HEK293 (cell line): Measurements from ENCODE around the gene ACAP1.

ENCODE experiments used
- CTCF ChIA-PET: fragments of 350-600 bp; formaldehyde crosslinking; extraction: SDS; loops from one replicate; lab custom pipeline; 2021; ENCODE audit warnings: antibody characterized with exemption; lab: Yijun Ruan, JAX
- POLR2A ChIA-PET: fragments of 300-600 bp; formaldehyde crosslinking; extraction: SDS; loops from one replicate; lab custom pipeline; 2020; ENCODE audit warnings: antibody characterized with exemption, inconsistent platforms; lab: Yijun Ruan, JAX
- H3K27ac ChIP-seq: fragments of 200-500 bp; sonication (Bioruptor generic); 2 replicates; pipeline ENCODE4 v1.5.1; 2014; ENCODE audit warnings: low read depth, low read length, control low read depth, inconsistent platforms; ENCODE audit errors: extremely low read depth
- H3K36me3 ChIP-seq, 2 experiments: fragments of 200-500 bp in 1 of 2; sonication (Bioruptor generic) in 1 of 2; 1 replicate in 1 of 2; 2 replicates in 1 of 2; pipeline ENCODE4 v1.5.1; 2014 to 2017; ENCODE audit warnings: inconsistent platforms in 2 of 2, low read length in 2 of 2; ENCODE audit not compliant: control insufficient read depth in 2 of 2, insufficient read depth in 1 of 2
- H3K4me1 ChIP-seq: fragments of 200-500 bp; sonication (Bioruptor generic); 2 replicates; pipeline ENCODE4 v1.5.1; 2014; ENCODE audit warnings: mild to moderate bottlenecking, low read length, inconsistent platforms; ENCODE audit not compliant: control insufficient read depth, insufficient read depth
- H3K4me3 ChIP-seq: 2 replicates; pipeline ENCODE4 v1.5.1; 2011; ENCODE audit warnings: low read depth, mild to moderate bottlenecking, control low read depth, low read length, moderate library complexity
- H3K9me3 ChIP-seq: fragments of 200-500 bp; sonication (Bioruptor generic); 2 replicates; pipeline ENCODE4 v1.5.1; 2014; ENCODE audit warnings: low read depth, low read length, inconsistent platforms; ENCODE audit not compliant: control insufficient read depth, insufficient read depth
- KLF1 ChIP-seq: fragments of 450-650 bp; formaldehyde crosslinking; IDR thresholded peaks from 2 replicates; pipeline ENCODE4 v1.5.1; 2016; ENCODE audit warnings: missing biosample characterization, missing genetic modification characterization
- KLF8 ChIP-seq: fragments of 450-650 bp; formaldehyde crosslinking; IDR thresholded peaks from 2 replicates; pipeline ENCODE4 v1.5.1; 2016; ENCODE audit warnings: missing biosample characterization, missing genetic modification characterization
- MYNN ChIP-seq: fragments of 450-650 bp; formaldehyde crosslinking; IDR thresholded peaks from 2 replicates; pipeline ENCODE4 v1.5.1; 2016; ENCODE audit warnings: missing biosample characterization, missing genetic modification characterization, borderline replicate concordance
- OSR2 ChIP-seq: fragments of 450-650 bp; formaldehyde crosslinking; IDR thresholded peaks from 2 replicates; pipeline ENCODE4 v1.5.1; 2016; ENCODE audit warnings: missing biosample characterization, missing genetic modification characterization
- SCRT2 ChIP-seq: fragments of 450-650 bp; formaldehyde crosslinking; IDR thresholded peaks from 2 replicates; pipeline ENCODE4 v1.5.1; 2016; ENCODE audit warnings: missing biosample characterization, missing genetic modification characterization
- ZBTB17 ChIP-seq: fragments of 450-650 bp; formaldehyde crosslinking; IDR thresholded peaks from 2 replicates; pipeline ENCODE4 v1.5.1; 2016; ENCODE audit warnings: missing biosample characterization, missing genetic modification characterization
- ZNF23 ChIP-seq: fragments of 450-650 bp; formaldehyde crosslinking; IDR thresholded peaks from 2 replicates; pipeline ENCODE4 v1.5.1; 2016; ENCODE audit warnings: missing biosample characterization, missing genetic modification characterization, borderline replicate concordance
- ZNF623 ChIP-seq: fragments of 450-650 bp; formaldehyde crosslinking; IDR thresholded peaks from 2 replicates; pipeline ENCODE4 v1.5.1; 2016; ENCODE audit warnings: missing biosample characterization, missing genetic modification characterization
- TF ChIP-seq, protein P1 (sequence below): fragments of 450-650 bp; formaldehyde crosslinking; IDR thresholded peaks from 2 replicates; pipeline ENCODE4 v1.5.1; 2016; ENCODE audit warnings: missing biosample characterization, missing genetic modification characterization

ACAP1 gene, protein sequence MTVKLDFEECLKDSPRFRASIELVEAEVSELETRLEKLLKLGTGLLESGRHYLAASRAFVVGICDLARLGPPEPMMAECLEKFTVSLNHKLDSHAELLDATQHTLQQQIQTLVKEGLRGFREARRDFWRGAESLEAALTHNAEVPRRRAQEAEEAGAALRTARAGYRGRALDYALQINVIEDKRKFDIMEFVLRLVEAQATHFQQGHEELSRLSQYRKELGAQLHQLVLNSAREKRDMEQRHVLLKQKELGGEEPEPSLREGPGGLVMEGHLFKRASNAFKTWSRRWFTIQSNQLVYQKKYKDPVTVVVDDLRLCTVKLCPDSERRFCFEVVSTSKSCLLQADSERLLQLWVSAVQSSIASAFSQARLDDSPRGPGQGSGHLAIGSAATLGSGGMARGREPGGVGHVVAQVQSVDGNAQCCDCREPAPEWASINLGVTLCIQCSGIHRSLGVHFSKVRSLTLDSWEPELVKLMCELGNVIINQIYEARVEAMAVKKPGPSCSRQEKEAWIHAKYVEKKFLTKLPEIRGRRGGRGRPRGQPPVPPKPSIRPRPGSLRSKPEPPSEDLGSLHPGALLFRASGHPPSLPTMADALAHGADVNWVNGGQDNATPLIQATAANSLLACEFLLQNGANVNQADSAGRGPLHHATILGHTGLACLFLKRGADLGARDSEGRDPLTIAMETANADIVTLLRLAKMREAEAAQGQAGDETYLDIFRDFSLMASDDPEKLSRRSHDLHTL

DNA sequence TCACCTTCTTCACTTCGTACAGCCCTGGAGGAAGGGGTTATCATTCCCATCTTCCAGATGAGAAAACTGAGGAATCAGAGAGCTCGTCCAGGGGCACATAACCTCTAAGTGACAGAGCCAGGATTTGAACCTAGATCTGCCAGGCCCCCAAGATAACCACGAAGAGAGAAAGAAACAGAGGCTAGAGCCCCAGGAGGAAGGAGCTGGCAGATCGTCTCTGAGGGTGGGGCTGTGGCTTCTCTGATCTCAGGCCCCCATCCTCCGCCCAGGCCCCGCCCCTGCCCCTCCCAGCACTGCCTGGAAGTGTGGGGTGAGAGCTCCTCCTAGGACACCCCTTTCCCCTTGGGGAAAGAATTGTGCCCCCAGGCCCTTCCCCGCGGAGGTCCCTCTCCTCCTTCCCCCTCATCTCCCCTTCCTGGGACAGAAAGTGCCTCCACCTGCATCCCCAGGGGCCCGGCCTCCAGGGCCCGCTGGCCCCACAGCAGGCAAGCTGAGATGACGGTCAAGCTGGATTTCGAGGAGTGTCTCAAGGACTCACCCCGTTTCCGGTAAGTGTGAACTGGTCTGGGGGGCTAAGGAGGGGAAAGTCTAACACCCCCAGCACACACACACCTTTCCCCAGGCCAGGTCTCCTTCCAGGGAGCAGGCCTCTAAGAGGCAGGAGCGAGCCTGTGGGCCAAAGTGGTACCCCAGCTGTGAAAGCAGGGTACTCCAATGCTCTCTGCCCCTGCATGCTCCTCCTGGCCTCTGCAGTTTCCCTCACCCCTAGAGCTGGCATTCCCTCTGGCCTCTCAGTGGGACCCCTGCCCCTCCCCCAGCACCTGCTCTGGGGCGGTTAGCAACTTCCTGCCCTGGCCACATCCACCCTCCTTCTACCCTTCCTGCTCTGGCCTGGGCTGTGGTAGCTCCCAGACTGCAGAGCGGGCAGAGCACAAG is at the start of gene ACAP1:
Gene ACAP1, plus strand, starts transcription at position 290 of the 936 bp plus-strand sequence. Its CDS starts 206 bp downstream, at position 496.
- Histone ChIP-seq H3K36me3 (no peaks in the 10 kb centered on the region), H3K27ac (no peak within 1 kb of the TSS), H3K4me3 (no peak within 1 kb of the TSS), H3K4me1 (no peaks in the 10 kb centered on the region), H3K9me3 (no peaks in the 10 kb centered on the region)
- ChIA-PET CTCF (interaction anchor here (0.5 to 1.9 kb wide), 10 partner anchors 9 to 344 kb away, joined by 3 to 10 read pairs (median 4); no protein-coding TSS in a partner anchor), POLR2A (interaction anchor here (0.8 to 1.1 kb wide), 2 partner anchors 17 to 26 kb away, joined by 3 read pairs; no protein-coding TSS in a partner anchor)
- TF ChIP-seq OSR2 (tag by site-specific recombination) = no peak
- TF ChIP-seq ZBTB17 = peak; percentile 44
- TF ChIP-seq ZNF23 (tag by site-specific recombination) = no peak
- TF ChIP-seq KLF1 (tag by site-specific recombination) = peak; percentile 90
- TF ChIP-seq KLF8 = peak; percentile 71; the same call in 1 of the 2 replicates
- no peak for TF ChIP-seq SCRT2 (tag by site-specific recombination)

DNA sequence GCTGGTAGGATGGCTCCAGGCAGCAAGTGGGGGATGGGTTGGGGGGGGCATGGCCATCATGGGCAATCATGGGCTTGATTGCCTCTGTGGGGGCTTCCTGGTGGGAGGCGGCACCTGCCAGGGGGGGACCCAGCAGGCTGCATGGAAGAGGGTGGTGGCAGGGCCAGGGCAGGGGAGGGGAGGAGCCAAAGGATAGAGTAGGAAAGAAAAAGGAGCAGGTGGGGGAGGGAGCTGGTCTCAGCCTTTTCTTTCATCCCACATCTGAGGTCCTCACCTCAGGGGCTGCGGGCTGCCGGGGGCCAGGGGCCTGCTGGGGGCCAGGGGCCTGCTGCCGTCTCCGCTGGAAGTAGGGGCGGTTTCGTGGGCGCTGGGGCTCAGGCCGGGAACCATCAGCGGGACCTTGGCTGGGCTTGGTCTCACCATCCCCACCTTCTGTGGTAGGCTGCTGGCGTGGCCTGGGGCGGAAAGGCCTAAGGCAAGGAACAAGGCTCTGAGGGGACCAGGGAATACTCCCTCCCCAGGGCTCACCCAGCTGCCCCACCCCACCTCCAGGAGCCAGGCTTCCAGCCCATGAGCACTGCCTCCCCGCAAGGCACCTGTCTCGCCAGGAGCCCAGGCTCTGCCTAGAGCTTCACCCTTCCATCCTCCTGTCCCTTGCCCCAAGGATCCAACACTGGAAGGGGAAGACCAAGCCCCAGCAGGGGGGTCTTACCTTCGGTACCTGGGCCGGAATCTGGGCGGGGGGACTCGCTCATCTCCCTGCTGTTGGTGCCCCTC is 46.9 kb upstream of the ACAP1 start:
- H3K4me1 ChIP-seq = no peaks in the 10 kb centered on the region; the same call in 1 of the 2 replicates
- no peak overlapping the region for H3K4me3 ChIP-seq
- no peak overlapping the region for H3K27ac ChIP-seq
- H3K9me3 ChIP-seq = no peaks in the 10 kb centered on the region
- POLR2A ChIA-PET = no interaction called here
- H3K36me3 ChIP-seq = no peaks in the 10 kb centered on the region
- CTCF ChIA-PET = interaction anchor here (0.6 to 1.1 kb wide), 2 partner anchors 9 to 759 kb away, joined by 3 read pairs; no protein-coding TSS in a partner anchor
- TF ChIP-seq MYNN (tag by site-specific recombination) = no peak
- TF ChIP-seq ZNF623 = 0 out of 2 replicates have a peak, but pooled peaks have one; percentile 14

DNA sequence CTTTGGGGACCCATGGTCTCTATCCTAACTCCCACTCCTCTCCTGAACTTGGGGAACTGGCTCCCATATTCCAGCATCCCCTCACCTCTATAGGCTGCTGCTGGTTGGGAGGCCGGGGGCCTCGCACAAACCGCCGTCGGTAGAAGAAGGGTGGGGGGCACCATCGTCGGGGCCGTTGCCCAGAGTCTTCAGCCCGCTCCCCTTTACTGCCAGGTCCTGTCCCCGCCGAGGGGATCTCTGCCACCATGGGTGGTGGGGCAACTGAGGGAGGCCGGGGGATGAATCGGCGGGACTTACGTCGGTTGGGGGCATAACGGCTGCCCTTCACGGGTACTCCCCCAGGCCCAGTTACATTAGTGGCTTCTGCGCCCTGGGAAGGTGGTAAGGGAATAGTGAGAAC is 46.2 kb upstream of the ACAP1 start:
- ChIA-PET POLR2A (interaction anchor here (0.5 kb wide), 1 partner anchor 13 kb away, joined by 4 read pairs; no protein-coding TSS in a partner anchor), CTCF (interaction anchor here (2.8 kb wide), 1 partner anchor 244 kb away, joined by 13 read pairs; no protein-coding TSS in a partner anchor)
- H3K36me3 ChIP-seq = no peaks in the 10 kb centered on the region
- TF ChIP-seq, protein P1, sequence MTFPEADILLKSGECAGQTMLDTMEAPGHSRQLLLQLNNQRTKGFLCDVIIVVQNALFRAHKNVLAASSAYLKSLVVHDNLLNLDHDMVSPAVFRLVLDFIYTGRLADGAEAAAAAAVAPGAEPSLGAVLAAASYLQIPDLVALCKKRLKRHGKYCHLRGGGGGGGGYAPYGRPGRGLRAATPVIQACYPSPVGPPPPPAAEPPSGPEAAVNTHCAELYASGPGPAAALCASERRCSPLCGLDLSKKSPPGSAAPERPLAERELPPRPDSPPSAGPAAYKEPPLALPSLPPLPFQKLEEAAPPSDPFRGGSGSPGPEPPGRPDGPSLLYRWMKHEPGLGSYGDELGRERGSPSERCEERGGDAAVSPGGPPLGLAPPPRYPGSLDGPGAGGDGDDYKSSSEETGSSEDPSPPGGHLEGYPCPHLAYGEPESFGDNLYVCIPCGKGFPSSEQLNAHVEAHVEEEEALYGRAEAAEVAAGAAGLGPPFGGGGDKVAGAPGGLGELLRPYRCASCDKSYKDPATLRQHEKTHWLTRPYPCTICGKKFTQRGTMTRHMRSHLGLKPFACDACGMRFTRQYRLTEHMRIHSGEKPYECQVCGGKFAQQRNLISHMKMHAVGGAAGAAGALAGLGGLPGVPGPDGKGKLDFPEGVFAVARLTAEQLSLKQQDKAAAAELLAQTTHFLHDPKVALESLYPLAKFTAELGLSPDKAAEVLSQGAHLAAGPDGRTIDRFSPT (tag by site-specific recombination) = no peak
- no peaks in the 10 kb centered on the region for H3K9me3 ChIP-seq
- H3K27ac ChIP-seq = no peak overlapping the region
- peaks cover 3% of the 10 kb centered on the region; the same call in 1 of the 2 replicates for H3K4me1 ChIP-seq
- H3K4me3 ChIP-seq = no peak overlapping the region
